Mesendoderm (in vitro differentiated cells): ENCODE data around the gene CACYBP.

Experiments used
- DNase-seq: peaks from one replicate; pipeline ENCODE4 v3.0.0; 2013
- H2AK5ac ChIP-seq: 2 replicates; pipeline ENCODE4 v1.6.1; 2013; ENCODE audit warnings: low read length, inconsistent platforms
- H2BK120ac ChIP-seq: 2 replicates; pipeline ENCODE4 v1.6.1; 2013; ENCODE audit warnings: low read depth, mild to moderate bottlenecking, low read length, moderate library complexity, mixed read lengths
- H2BK15ac ChIP-seq: replicated peaks from 2 replicates; pipeline ENCODE4 v1.6.1; 2013; ENCODE audit warnings: low read depth, mild to moderate bottlenecking, moderate library complexity
- H2BK5ac ChIP-seq: 2 replicates; pipeline ENCODE4 v1.6.1; 2013; ENCODE audit warnings: low read length, inconsistent platforms
- H3K18ac ChIP-seq: 2 replicates; pipeline ENCODE4 v1.6.1; 2013; ENCODE audit warnings: mild to moderate bottlenecking, low read length, mixed read lengths
- H3K23ac ChIP-seq: one replicate; pipeline ENCODE4 v1.6.1; 2013; ENCODE audit warnings: low read length
- H3K27ac ChIP-seq: 2 replicates; pipeline ENCODE4 v1.5.1; 2013; ENCODE audit warnings: low read depth, mild to moderate bottlenecking, inconsistent platforms, low read length, moderate library complexity
- H3K27me3 ChIP-seq: 2 replicates; pipeline ENCODE4 v1.6.1; 2013; ENCODE audit warnings: low read length, control low read depth, mild to moderate bottlenecking, inconsistent platforms; ENCODE audit not compliant: insufficient read depth, poor library complexity
- H3K36me3 ChIP-seq: 2 replicates; pipeline ENCODE4 v1.6.1; 2013; ENCODE audit warnings: low read length, inconsistent platforms; ENCODE audit not compliant: control insufficient read depth, insufficient read depth
- H3K4ac ChIP-seq: one replicate; pipeline ENCODE4 v1.6.1; 2013; ENCODE audit warnings: low read depth, mild to moderate bottlenecking, low read length, moderate library complexity
- H3K4me1 ChIP-seq: 2 replicates; pipeline ENCODE4 v1.6.1; 2013; ENCODE audit warnings: low read depth, low read length, inconsistent platforms; ENCODE audit not compliant: control insufficient read depth
- H3K4me2 ChIP-seq: 2 replicates; pipeline ENCODE4 v1.6.1; 2013; ENCODE audit warnings: low read length
- H3K4me3 ChIP-seq: 2 replicates; pipeline ENCODE4 v1.5.1; 2013; ENCODE audit warnings: mild to moderate bottlenecking, low read length
- H3K56ac ChIP-seq: one replicate; pipeline ENCODE4 v1.6.1; 2013; ENCODE audit warnings: low read length
- H3K79me1 ChIP-seq: 2 replicates; pipeline ENCODE4 v1.6.1; 2013; ENCODE audit warnings: low read length, inconsistent platforms
- H3K79me2 ChIP-seq: 2 replicates; pipeline ENCODE4 v1.6.1; 2013; ENCODE audit warnings: mild to moderate bottlenecking, low read length; ENCODE audit not compliant: control insufficient read depth, insufficient read depth
- H3K9ac ChIP-seq: 2 replicates; pipeline ENCODE4 v1.6.1; 2013; ENCODE audit warnings: low read length, inconsistent platforms
- H4K5ac ChIP-seq: one replicate; pipeline ENCODE4 v1.6.1; 2013; ENCODE audit warnings: low read length
- H4K8ac ChIP-seq: one replicate; pipeline ENCODE4 v1.6.1; 2013; ENCODE audit warnings: low read depth, mild to moderate bottlenecking, control low read depth, low read length, moderate library complexity
- WGBS: extraction: QIAGEN DNeasy Blood & Tissue Kit; methylation state at CpG from one replicate; pipeline ENCODE4 v1.1.7; 2013; ENCODE audit warnings: low lambda C conversion rate, missing lambda C conversion rate; ENCODE audit not compliant: insufficient coverage; ENCODE audit errors: extremely low coverage; 5-methylcytosine and 5-hydroxymethylcytosine counted together

CACYBP gene

GRCh38 chr1:174990382-174990999, 9.3 kb upstream of the CACYBP start:
- H3K18ac ChIP-seq: no peak overlapping the region
- no peak overlapping the region for H3K4me2 ChIP-seq
- WGBS: no CpG with 5 or more reads among the region's 6 CpGs
- H3K27ac ChIP-seq: no peak overlapping the region
- no peak overlapping the region for H2BK15ac ChIP-seq
- no peak overlapping the region for H3K4ac ChIP-seq
- no peak overlapping the region for H3K56ac ChIP-seq
- no peak overlapping the region for H4K8ac ChIP-seq
- H3K36me3 ChIP-seq: no peaks in the 10 kb centered on the region
- H3K27me3 ChIP-seq: no peaks in the 10 kb centered on the region
- H3K79me2 ChIP-seq: no peaks in the 10 kb centered on the region
- H3K4me3 ChIP-seq: no peak overlapping the region
- no peak for DNase-seq
- no peak overlapping the region for H3K23ac ChIP-seq
- H4K5ac ChIP-seq: no peak overlapping the region
- H2AK5ac ChIP-seq: no peak overlapping the region
- H3K9ac ChIP-seq: no peak overlapping the region
- no peaks in the 10 kb centered on the region for H3K79me1 ChIP-seq
- H2BK5ac ChIP-seq: no peak overlapping the region
- H2BK120ac ChIP-seq: no peak overlapping the region
- no peaks in the 10 kb centered on the region for H3K4me1 ChIP-seq

DNA sequence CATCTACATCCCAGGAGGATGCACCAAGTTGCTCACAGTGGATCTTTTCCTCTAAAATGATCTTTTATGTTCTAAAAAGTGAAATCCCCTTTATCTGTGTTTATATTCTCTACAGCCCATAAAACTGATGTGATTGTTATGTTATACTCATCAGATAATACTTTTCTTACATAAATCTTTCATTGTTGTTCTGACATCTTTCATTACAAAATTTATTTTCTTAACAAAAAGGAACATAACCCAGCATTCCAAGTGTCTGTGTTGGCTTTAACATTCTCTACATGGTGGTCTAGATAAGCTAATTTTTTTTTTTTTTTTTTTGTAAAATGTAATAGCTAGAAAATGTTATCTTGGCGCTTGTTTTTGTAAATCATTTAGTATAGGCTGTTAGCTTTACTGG, 8.3 kb upstream of the CACYBP start:
- Histone ChIP-seq H3K18ac (no peak overlapping the region), H4K5ac (no peak overlapping the region), H3K9ac (no peak overlapping the region), H2AK5ac (no peak overlapping the region), H3K79me2 (no peaks in the 10 kb centered on the region), H3K4ac (no peak overlapping the region), H3K4me2 (no peak overlapping the region), H3K27ac (no peak overlapping the region), H2BK15ac (no peak overlapping the region), H3K27me3 (no peaks in the 10 kb centered on the region), H2BK5ac (no peak overlapping the region), H3K4me1 (no peaks in the 10 kb centered on the region), H3K79me1 (no peaks in the 10 kb centered on the region), H3K56ac (no peak overlapping the region), H3K36me3 (no peaks in the 10 kb centered on the region), H3K23ac (no peak overlapping the region), H4K8ac (no peak overlapping the region), H2BK120ac (no peak overlapping the region), H3K4me3 (no peak overlapping the region)
- WGBS: no CpG with 5 or more reads among the region's 1 CpG
- no peak for DNase-seq

GRCh38 chr1:174995121-174995520, 4.6 kb upstream of the CACYBP start:
- H3K79me1 ChIP-seq: no peaks in the 10 kb centered on the region
- H3K4me1 ChIP-seq: no peaks in the 10 kb centered on the region
- H3K23ac ChIP-seq: no peak overlapping the region
- H3K56ac ChIP-seq: no peak overlapping the region
- no peaks in the 10 kb centered on the region for H3K27me3 ChIP-seq
- no peaks in the 10 kb centered on the region for H3K36me3 ChIP-seq
- H4K8ac ChIP-seq: no peak overlapping the region
- H4K5ac ChIP-seq: no peak overlapping the region
- no peak overlapping the region for H3K4me2 ChIP-seq
- no peak overlapping the region for H3K18ac ChIP-seq
- H3K27ac ChIP-seq: no peak overlapping the region
- H2BK120ac ChIP-seq: no peak overlapping the region
- no peak overlapping the region for H3K4me3 ChIP-seq
- no peak overlapping the region for H3K4ac ChIP-seq
- no peak overlapping the region for H2BK15ac ChIP-seq
- no peak overlapping the region for H2BK5ac ChIP-seq
- H2AK5ac ChIP-seq: no peak overlapping the region
- WGBS: no CpG with 5 or more reads among the region's 3 CpGs
- H3K79me2 ChIP-seq: peaks cover 3% of the 10 kb centered on the region
- no peak overlapping the region for H3K9ac ChIP-seq
- no peak for DNase-seq

DNA sequence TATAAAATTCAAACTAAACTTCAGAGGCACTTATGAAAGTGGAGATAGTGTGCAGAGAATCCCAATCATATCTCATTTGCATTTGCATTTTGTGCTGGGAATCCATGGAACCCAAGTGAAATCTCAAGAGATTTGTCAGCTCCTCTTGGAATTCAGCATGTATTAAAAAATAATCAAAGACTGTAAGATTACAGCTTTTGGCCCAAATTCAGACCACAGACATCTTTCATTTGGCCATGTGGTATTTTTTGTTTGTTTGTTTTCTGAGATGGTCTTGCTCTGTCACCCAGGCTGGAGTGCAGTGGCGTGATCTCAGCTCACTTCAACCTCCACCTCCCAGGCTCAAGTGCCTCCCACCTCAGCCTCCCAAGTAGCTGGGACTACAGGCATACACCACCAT, 3.8 kb upstream of the CACYBP start:
- no peaks in the 10 kb centered on the region for H3K27me3 ChIP-seq
- H3K18ac ChIP-seq: no peak overlapping the region
- H4K8ac ChIP-seq: no peak overlapping the region
- H2BK120ac ChIP-seq: no peak overlapping the region
- H3K36me3 ChIP-seq: no peaks in the 10 kb centered on the region
- H3K79me1 ChIP-seq: no peaks in the 10 kb centered on the region
- H3K56ac ChIP-seq: no peak overlapping the region
- H4K5ac ChIP-seq: no peak overlapping the region
- WGBS: no CpG with 5 or more reads among the region's 1 CpG
- no peak overlapping the region for H3K9ac ChIP-seq
- no peak for DNase-seq
- H3K4me1 ChIP-seq: no peaks in the 10 kb centered on the region
- H2BK15ac ChIP-seq: no peak overlapping the region
- H3K23ac ChIP-seq: no peak overlapping the region
- H3K4ac ChIP-seq: no peak overlapping the region
- H3K4me2 ChIP-seq: no peak overlapping the region
- no peak overlapping the region for H3K4me3 ChIP-seq
- no peak overlapping the region for H3K27ac ChIP-seq
- no peak overlapping the region for H2BK5ac ChIP-seq
- peaks cover 11% of the 10 kb centered on the region for H3K79me2 ChIP-seq
- H2AK5ac ChIP-seq: no peak overlapping the region

- no peak for DNase-seq
- no peaks in the 10 kb centered on the region for H3K36me3 ChIP-seq
- H3K56ac ChIP-seq: no peak overlapping the region
- H3K79me2 ChIP-seq: peaks cover 16% of the 10 kb centered on the region
- no peak overlapping the region for H3K9ac ChIP-seq
- H3K4me3 ChIP-seq: no peak overlapping the region
- no peak overlapping the region for H2BK120ac ChIP-seq
- no peak overlapping the region for H3K18ac ChIP-seq
- no peak overlapping the region for H4K8ac ChIP-seq
- no peak overlapping the region for H3K4ac ChIP-seq
- H2BK5ac ChIP-seq: no peak overlapping the region
- H3K23ac ChIP-seq: no peak overlapping the region
- no peaks in the 10 kb centered on the region for H3K27me3 ChIP-seq
- H2AK5ac ChIP-seq: no peak overlapping the region
- no peak overlapping the region for H3K4me2 ChIP-seq
- no CpG with 5 or more reads among the region's 1 CpG for WGBS
- no peaks in the 10 kb centered on the region for H3K4me1 ChIP-seq
- H3K27ac ChIP-seq: no peak overlapping the region
- H4K5ac ChIP-seq: no peak overlapping the region
- no peak overlapping the region for H2BK15ac ChIP-seq
- no peaks in the 10 kb centered on the region for H3K79me1 ChIP-seq
Observed at GRCh38 chr1:174996476-174996875, 3.3 kb upstream of the CACYBP start.

- Histone ChIP-seq H3K18ac (no peak overlapping the region), H2BK15ac (no peak overlapping the region), H4K5ac (no peak overlapping the region), H3K4me2 (no peak overlapping the region), H2AK5ac (no peak overlapping the region), H3K79me1 (no peaks in the 10 kb centered on the region), H3K56ac (no peak overlapping the region), H3K27ac (no peak overlapping the region), H3K4ac (no peak overlapping the region), H3K36me3 (no peaks in the 10 kb centered on the region), H2BK120ac (no peak overlapping the region), H3K4me3 (no peak overlapping the region), H3K27me3 (no peaks in the 10 kb centered on the region), H3K9ac (no peak overlapping the region), H3K23ac (no peak overlapping the region), H4K8ac (no peak overlapping the region), H2BK5ac (no peak overlapping the region), H3K79me2 (peaks cover 22% of the 10 kb centered on the region), H3K4me1 (no peaks in the 10 kb centered on the region)
- DNase-seq: no peak
- no CpG with 5 or more reads among the region's 3 CpGs for WGBS
Observed at GRCh38 chr1:174997041-174997440, 2.7 kb upstream of the CACYBP start.
